Upper lobe of left lung (tissue), 6 donors: ENCODE results near the gene CASR. TPM values are rescaled to one million over a fixed set of nuclear protein-coding genes. Genes with fewer than 3 reads are reported as not detected.

ENCODE experiments used
- ATAC-seq, 2 donors: fragments of 200-7000 bp; cut with Tn5 transposase; one replicate each; pipeline ENCODE4 v1.9.1; 2022; ENCODE audit warnings: mild to moderate bottlenecking in 2 of 2, moderate library complexity in 2 of 2; ENCODE audit not compliant: low FRiP score in 2 of 2
- DNase-seq, 2 donors: peaks; one replicate each; pipeline ENCODE4 v3.0.0-alpha.2; 2019 to 2020
- H3K27ac ChIP-seq, 4 donors: fragments of 200-600 bp; sonication (generic); one replicate each; pipeline ENCODE4 v1.5.1; 2016 to 2019
- H3K27me3 ChIP-seq, 4 donors: fragments of 200-600 bp; sonication (generic); one replicate each; pipeline ENCODE4 v1.5.1; 2017 to 2019
- H3K36me3 ChIP-seq, 4 donors: fragments of 200-600 bp; sonication (generic); one replicate each; pipeline ENCODE4 v1.5.1; 2016 to 2019
- H3K4me1 ChIP-seq, 4 donors: fragments of 200-600 bp; sonication (generic); one replicate each; pipeline ENCODE4 v1.5.1; 2018 to 2019
- H3K4me3 ChIP-seq, 4 donors: fragments of 200-600 bp; sonication (generic); one replicate each; pipeline ENCODE4 v1.5.1; 2017 to 2019; ENCODE audit warnings: mild to moderate bottlenecking in 2 of 4, moderate library complexity in 1 of 4
- H3K9me3 ChIP-seq, 4 donors: fragments of 200-600 bp; sonication (generic); one replicate each; pipeline ENCODE4 v1.5.1; 2018 to 2019
- CTCF ChIP-seq, 6 experiments: fragments of 450-650 bp in 4 of 6; fragments of 200-600 bp in 2 of 6; sonication (generic) in 2 of 6; IDR thresholded peaks; one replicate each; pipeline ENCODE4 v1.5.1; 2016 to 2019; ENCODE audit warnings: antibody characterized with exemption in 6 of 6
- EP300 ChIP-seq, 4 donors: sonication (generic); formaldehyde crosslinking; IDR thresholded peaks; one replicate each; pipeline ENCODE4 v1.5.1; 2017; ENCODE audit warnings: antibody characterized with exemption in 4 of 4, control low read depth in 2 of 4
- POLR2A ChIP-seq, 4 donors: fragments of 450-650 bp; IDR thresholded peaks; one replicate each; pipeline ENCODE4 v1.5.1; 2016 to 2017; ENCODE audit warnings: antibody characterized with exemption in 4 of 4, mild to moderate bottlenecking in 2 of 4
- POLR2AphosphoS5 ChIP-seq, 2 donors: sonication (generic); formaldehyde crosslinking; IDR thresholded peaks; one replicate each; pipeline ENCODE4 v1.5.1; 2017; ENCODE audit warnings: antibody characterized with exemption in 2 of 2
- WGBS, 2 donors: methylation state at CpG; one replicate each; pipeline ENCODE4 v1.1.5; 2017 to 2018; 5-methylcytosine and 5-hydroxymethylcytosine counted together
- total RNA-seq, 6 donors: library from RNA; depleted of rRNA in 4 of 6; stranded (reverse); fragments of >200 nt in 4 of 6; gene quantifications; one replicate each; pipeline versions ENCODE4 v1.1.0 to v1.2.1, GENCODE V29; 2016 to 2021
- donor health status: DM: no; HTN: no; CAD: no; lungs with moderate emphysema.
- donor health status: DM: no; HTN: yes; CAD: no; lungs with severe emphysema.

CASR gene
- total RNA-seq, 6 donors from 2014 or later = 0.10 TPM; not detected in 5

GRCh38 chr3:122213650-122214049, 30.2 kb downstream of the CASR start:
- Histone ChIP-seq H3K4me1 (no peaks in the 10 kb centered on the region), H3K36me3 (no peaks in the 10 kb centered on the region), H3K27ac (no peak overlapping the region), H3K27me3 (no peaks in the 10 kb centered on the region), H3K9me3 (no peaks in the 10 kb centered on the region), H3K4me3 (no peak overlapping the region)
- WGBS, 2 donors = 64 to 86% methylated on average over 2 of the region's 2 CpGs
- DNase-seq (no peak), ATAC-seq (no peak)
- no peak for TF ChIP-seq POLR2AphosphoS5 (IDR thresholded peaks at IDR 0.05)
- no peak for TF ChIP-seq CTCF (IDR thresholded peaks at IDR 0.05)
- no peak for TF ChIP-seq EP300 (IDR thresholded peaks at IDR 0.05)
- TF ChIP-seq POLR2A (IDR thresholded peaks at IDR 0.05) = no peak

DNA sequence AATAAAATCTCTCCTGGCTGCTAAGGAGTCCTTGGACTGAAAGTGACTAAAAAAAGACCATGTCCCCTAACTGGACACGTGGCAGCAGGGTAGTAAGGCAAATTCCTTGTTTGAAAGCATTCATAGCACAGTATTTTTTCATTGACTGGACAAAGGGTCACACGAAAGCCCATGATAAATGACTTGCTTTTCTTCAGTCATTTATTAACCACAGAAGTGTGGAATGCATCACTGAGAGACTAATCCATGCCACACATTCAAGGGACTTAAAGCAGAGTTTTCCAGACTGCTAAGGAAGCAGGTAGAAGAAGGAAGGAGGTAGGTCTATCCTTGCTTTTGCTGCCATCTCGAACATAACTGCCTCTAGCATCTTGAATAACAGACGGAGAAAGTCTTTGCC, 31.2 kb downstream of the CASR start:
- Histone ChIP-seq H3K9me3 (no peaks in the 10 kb centered on the region), H3K27ac (no peak overlapping the region), H3K27me3 (no peaks in the 10 kb centered on the region), H3K36me3 (no peaks in the 10 kb centered on the region), H3K4me3 (no peak overlapping the region), H3K4me1 (no peaks in the 10 kb centered on the region)
- ATAC-seq (no peak), DNase-seq (no peak)
- no peak for TF ChIP-seq POLR2A (IDR thresholded peaks at IDR 0.05)
- no peak for TF ChIP-seq EP300 (IDR thresholded peaks at IDR 0.05)
- no peak for TF ChIP-seq POLR2AphosphoS5 (IDR thresholded peaks at IDR 0.05)
- no peak for TF ChIP-seq CTCF (IDR thresholded peaks at IDR 0.05)
- WGBS, 2 donors = 61 to 76% methylated on average over 4 of the region's 4 CpGs

- no peak for ATAC-seq
- Histone ChIP-seq H3K27me3 (no peaks in the 10 kb centered on the region), H3K9me3 (no peaks in the 10 kb centered on the region), H3K36me3 (no peaks in the 10 kb centered on the region), H3K4me1 (no peaks in the 10 kb centered on the region), H3K27ac (no peak overlapping the region), H3K4me3 (no peak overlapping the region)
- TF ChIP-seq EP300 (IDR thresholded peaks at IDR 0.05) (no peak), POLR2AphosphoS5 (IDR thresholded peaks at IDR 0.05) (no peak), CTCF (IDR thresholded peaks at IDR 0.05) (no peak), POLR2A (IDR thresholded peaks at IDR 0.05) (no peak)
- no peak for DNase-seq
- 49 to 59% methylated on average over 2 of the region's 2 CpGs for WGBS, 2 donors
Measured at GRCh38 chr3:122215592-122216298, 32.3 kb downstream of the CASR start.

- Histone ChIP-seq H3K9me3 (no peaks in the 10 kb centered on the region), H3K4me3 (no peak overlapping the region), H3K4me1 (no peaks in the 10 kb centered on the region), H3K27me3 (no peaks in the 10 kb centered on the region), H3K36me3 (no peaks in the 10 kb centered on the region), H3K27ac (no peak overlapping the region)
- 77 to 86% methylated on average over 1 of the region's 1 CpG for WGBS, 2 donors
- no peak for TF ChIP-seq POLR2A (IDR thresholded peaks at IDR 0.05)
- no peak for TF ChIP-seq POLR2AphosphoS5 (IDR thresholded peaks at IDR 0.05)
- no peak for TF ChIP-seq EP300 (IDR thresholded peaks at IDR 0.05)
- TF ChIP-seq CTCF (IDR thresholded peaks at IDR 0.05) = no peak
- DNase-seq (no peak), ATAC-seq (no peak)
Measured at GRCh38 chr3:122217901-122218300, 34.4 kb downstream of the CASR start.
